Liver (tissue), 9 donors: Measurements from ENCODE around the gene SCART1. TPM values are rescaled to one million over a fixed set of nuclear protein-coding genes. Genes with fewer than 3 reads are reported as not detected.
A peak's percentile ranks its signal among the peaks of the same experiment; 100 is the strongest.

Source experiments
- DNase-seq: peaks from one replicate; pipeline ENCODE4 v3.0.0-alpha.2; 2017; ENCODE audit warnings: low spot score
- H3K27ac ChIP-seq, 2 donors: one replicate each; pipeline ENCODE4 v1.7.0; 2013; ENCODE audit warnings: inconsistent platforms in 2 of 2, low read length in 2 of 2, control low read depth in 1 of 2, low read depth in 1 of 2, mild to moderate bottlenecking in 1 of 2
- H3K27me3 ChIP-seq, 4 donors: one replicate each; pipeline versions ENCODE4 v1.6.1 to v1.7.0; 2013; ENCODE audit warnings: low read length in 3 of 4, inconsistent platforms in 1 of 4, mild to moderate bottlenecking in 1 of 4, moderate library complexity in 1 of 4; ENCODE audit not compliant: control insufficient read depth in 4 of 4, insufficient read depth in 4 of 4
- H3K36me3 ChIP-seq, 4 donors: one replicate each; pipeline versions ENCODE4 v1.6.1 to v1.7.0; 2013; ENCODE audit warnings: low read length in 3 of 4, mild to moderate bottlenecking in 3 of 4, low read depth in 1 of 4, moderate library complexity in 1 of 4; ENCODE audit not compliant: control insufficient read depth in 4 of 4, insufficient read depth in 3 of 4
- H3K4me1 ChIP-seq, 4 donors: one replicate each; pipeline versions ENCODE4 v1.6.1 to v1.7.0; 2013; ENCODE audit warnings: low read length in 3 of 4, mild to moderate bottlenecking in 3 of 4, moderate library complexity in 1 of 4; ENCODE audit not compliant: control insufficient read depth in 4 of 4, insufficient read depth in 4 of 4
- H3K4me3 ChIP-seq, 3 donors: one replicate each; pipeline versions ENCODE4 v1.6.1 to v1.7.0; 2013; ENCODE audit warnings: low read length in 3 of 3, control low read depth in 1 of 3, low read depth in 1 of 3, mild to moderate bottlenecking in 1 of 3
- H3K9ac ChIP-seq, 2 donors: one replicate each; pipeline ENCODE4 v1.7.0; 2013; ENCODE audit warnings: low read length in 2 of 2, mild to moderate bottlenecking in 2 of 2, moderate library complexity in 2 of 2, control low read depth in 1 of 2, low read depth in 1 of 2
- H3K9me3 ChIP-seq, 4 donors: one replicate each; pipeline versions ENCODE4 v1.6.1 to v1.7.0; 2013; ENCODE audit warnings: low read length in 3 of 4; ENCODE audit not compliant: control insufficient read depth in 4 of 4
- ATF3 ChIP-seq: IDR thresholded peaks from 2 replicates; pipeline ENCODE4 v1.6.1; 2016; ENCODE audit warnings: antibody characterized with exemption
- FOXA1 ChIP-seq: IDR thresholded peaks from 2 replicates; pipeline ENCODE4 v1.6.1; 2016; ENCODE audit warnings: antibody characterized with exemption
- FOXA2 ChIP-seq: IDR thresholded peaks from 2 replicates; pipeline ENCODE4 v1.6.1; 2016; ENCODE audit warnings: antibody characterized with exemption
- GABPA ChIP-seq, 2 donors: IDR thresholded peaks in 1 of 2; conservative IDR thresholded peaks in 1 of 2; 2 replicates each; pipeline ENCODE4 v1.6.1; 2016; ENCODE audit warnings: antibody characterized with exemption in 2 of 2, mild to moderate bottlenecking in 1 of 2, moderate library complexity in 1 of 2
- HNF4A ChIP-seq, 2 donors: conservative IDR thresholded peaks; 2 replicates each; pipeline ENCODE4 v1.6.1; 2016; ENCODE audit warnings: antibody characterized with exemption in 2 of 2, mild to moderate bottlenecking in 2 of 2
- HNF4G ChIP-seq: IDR thresholded peaks from 2 replicates; pipeline ENCODE4 v1.6.1; 2016; ENCODE audit warnings: antibody characterized with exemption
- JUND ChIP-seq, 2 donors: IDR thresholded peaks; 2 replicates each; pipeline ENCODE4 v1.6.1; 2016; ENCODE audit warnings: antibody characterized with exemption in 2 of 2
- MAX ChIP-seq: IDR thresholded peaks from 2 replicates; pipeline ENCODE4 v1.6.1; 2016; ENCODE audit warnings: antibody characterized with exemption
- RAD21 ChIP-seq, 2 donors: IDR thresholded peaks; 2 replicates each; pipeline ENCODE4 v1.6.1; 2016; ENCODE audit warnings: antibody characterized with exemption in 2 of 2, mild to moderate bottlenecking in 2 of 2
- REST ChIP-seq: IDR thresholded peaks from 2 replicates; pipeline ENCODE4 v1.6.1; 2016; ENCODE audit warnings: antibody characterized with exemption, mild to moderate bottlenecking
- RXRA ChIP-seq, 2 donors: IDR thresholded peaks; 2 replicates each; pipeline ENCODE4 v1.6.1; 2017 to 2018; ENCODE audit warnings: antibody characterized with exemption in 2 of 2, mild to moderate bottlenecking in 1 of 2
- SP1 ChIP-seq: IDR thresholded peaks from 2 replicates; pipeline ENCODE4 v1.6.1; 2018; ENCODE audit warnings: antibody characterized with exemption, mild to moderate bottlenecking
- TAF1 ChIP-seq: conservative IDR thresholded peaks from 2 replicates; pipeline ENCODE4 v1.6.1; 2016; ENCODE audit warnings: antibody characterized with exemption, mild to moderate bottlenecking
- YY1 ChIP-seq: IDR thresholded peaks from 2 replicates; pipeline ENCODE4 v1.6.1; 2016; ENCODE audit warnings: antibody characterized with exemption, mild to moderate bottlenecking
- ZBTB33 ChIP-seq: IDR thresholded peaks from 2 replicates; pipeline ENCODE4 v1.6.1; 2016; ENCODE audit warnings: antibody characterized with exemption
- WGBS: extraction: QIAGEN DNeasy Blood & Tissue Kit; methylation state at CpG from one replicate; pipeline ENCODE4 v1.1.7; 2013; 5-methylcytosine and 5-hydroxymethylcytosine counted together
- polyA plus RNA-seq, 2 donors: library from polyadenylated mRNA; stranded (reverse) in 1 of 2; unstranded in 1 of 2; fragments of 200-250 nt in 1 of 2; fragments of >200 nt in 1 of 2; fragmentation: Nextera tagmentation in 1 of 2; extraction: Ambion mirVana in 1 of 2; gene quantifications; one replicate each; pipeline versions ENCODE4 v1.2.1 to v1.2.3, GENCODE V29; 2013 to 2015
- total RNA-seq, 2 donors: library from RNA; depleted of rRNA; stranded (reverse); fragments of >200 nt; gene quantifications; one replicate each; pipeline ENCODE4 v1.2.3, GENCODE V29; 2014
- donor health status: healthy.
- donor health status: healthy.
- donor health status: healthy.
- donor health status: healthy.
- donor health status: healthy.

The SCART1 gene
- total and polyA plus RNA-seq, 4 donors, result 0.32 to 1.1 (median 0.68) TPM

- TF ChIP-seq ZBTB33, result peak; percentile 66
These were observed 58.3 kb downstream of the SCART1 start (continued) for GRCh38 chr10:133511907-133512528.

- H3K4me3 ChIP-seq, result no peak overlapping the region
- peaks cover 0 to 4% (median 0%) of the 10 kb centered on the region in 4 donors for H3K9me3 ChIP-seq
- H3K36me3 ChIP-seq, result no peaks in the 10 kb centered on the region
- H3K4me1 ChIP-seq, result peaks cover 3 to 52% (median 29%) of the 10 kb centered on the region in 4 donors
- peak overlapping the region in 1 of 2 donors; percentile 75 for H3K9ac ChIP-seq
- peak overlapping the region; percentile 47 to 54 for H3K27ac ChIP-seq
- TF ChIP-seq HNF4A (conservative IDR thresholded peaks at IDR 0.05) (peak; percentile 58 to 61), SP1 (peak; percentile 6), FOXA2 (no peak), MAX (no peak), JUND (IDR thresholded peaks at IDR 0.05) (no peak), HNF4G (no peak)
- 52% methylated on average over 4 of the region's 4 CpGs for WGBS
- H3K27me3 ChIP-seq, result no peaks in the 10 kb centered on the region
- no peak for DNase-seq
These were observed 61.7 kb downstream of the SCART1 start for GRCh38 chr10:133515471-133515870.

- TF ChIP-seq FOXA1 (no peak), ZBTB33 (no peak), REST (no peak), RAD21 (IDR thresholded peaks at IDR 0.05) (no peak), GABPA (IDR thresholded peaks at IDR 0.05 in 1 of 2, conservative IDR thresholded peaks at IDR 0.05 in 1 of 2) (no peak), YY1 (no peak), JUND (IDR thresholded peaks at IDR 0.05) (no peak), RXRA (IDR thresholded peaks at IDR 0.05) (no peak), HNF4A (conservative IDR thresholded peaks at IDR 0.05) (no peak), FOXA2 (no peak), ATF3 (no peak), TAF1 (no peak)
- Histone ChIP-seq H3K27me3 (no peaks in the 10 kb centered on the region), H3K9ac (peak overlapping the region in 1 of 2 donors; percentile 75), H3K36me3 (no peaks in the 10 kb centered on the region), H3K9me3 (peaks cover 0 to 4% (median 0%) of the 10 kb centered on the region in 4 donors), H3K4me1 (peaks cover 3 to 52% (median 34%) of the 10 kb centered on the region in 4 donors), H3K27ac (peak overlapping the region; percentile 42 to 54), H3K4me3 (no peak overlapping the region)
- WGBS, result 29% methylated on average over 4 of the region's 4 CpGs
- DNase-seq, result no peak
These were observed 62.3 kb downstream of the SCART1 start for GRCh38 chr10:133516057-133516456.
